ENCODE measurements around the gene FECH.
"Not testable (repeated sequence)": the region's sequence is repeated elsewhere in the genome, so short reads cannot be mapped to it uniquely, and the experiment has no call there.

Gene FECH

DNA sequence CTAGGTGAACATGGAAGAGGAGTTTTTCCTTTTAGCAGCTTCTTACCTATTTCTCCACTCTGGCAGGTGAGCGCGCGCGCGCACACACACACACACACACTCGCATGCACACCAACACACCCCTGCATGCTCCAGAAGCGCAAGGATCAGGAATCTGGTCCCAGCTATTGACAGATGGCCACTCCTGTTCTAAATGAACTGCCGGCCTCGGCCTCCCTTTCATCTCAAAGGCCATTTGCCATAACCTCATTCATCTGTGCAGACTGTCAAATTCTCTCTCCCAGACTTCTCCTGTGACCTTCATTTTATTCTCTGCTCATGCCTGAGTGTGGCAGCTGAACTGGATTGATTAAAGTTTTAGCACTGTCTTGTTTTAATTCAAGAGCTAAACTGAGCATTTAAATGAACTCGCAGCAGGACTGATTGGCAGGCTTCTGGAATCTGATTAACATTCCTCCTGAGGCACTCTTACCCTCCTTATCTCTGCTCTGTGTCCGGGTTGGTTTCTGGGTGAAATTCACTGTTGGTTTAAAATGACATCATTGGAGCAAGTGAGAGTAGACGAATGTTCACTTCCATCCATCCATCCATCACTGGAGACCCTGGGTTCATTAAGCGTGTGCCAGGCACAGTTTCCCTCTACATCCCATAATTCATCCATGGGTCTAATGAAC, 58.8 kb downstream of the FECH start:
- Mint-ChIP-seq H3K4me3 (no peak overlapping the region), H3K9me3 (no peaks in the 10 kb centered on the region), H3K27me3 (peaks cover under 1% of the 10 kb centered on the region), H3K27ac (no peak overlapping the region), H3K36me3 (ENCODE audit: low read depth) (no peaks in the 10 kb centered on the region), H3K4me1 (ENCODE audit: low read depth) (peaks cover 5% of the 10 kb centered on the region)

DNA sequence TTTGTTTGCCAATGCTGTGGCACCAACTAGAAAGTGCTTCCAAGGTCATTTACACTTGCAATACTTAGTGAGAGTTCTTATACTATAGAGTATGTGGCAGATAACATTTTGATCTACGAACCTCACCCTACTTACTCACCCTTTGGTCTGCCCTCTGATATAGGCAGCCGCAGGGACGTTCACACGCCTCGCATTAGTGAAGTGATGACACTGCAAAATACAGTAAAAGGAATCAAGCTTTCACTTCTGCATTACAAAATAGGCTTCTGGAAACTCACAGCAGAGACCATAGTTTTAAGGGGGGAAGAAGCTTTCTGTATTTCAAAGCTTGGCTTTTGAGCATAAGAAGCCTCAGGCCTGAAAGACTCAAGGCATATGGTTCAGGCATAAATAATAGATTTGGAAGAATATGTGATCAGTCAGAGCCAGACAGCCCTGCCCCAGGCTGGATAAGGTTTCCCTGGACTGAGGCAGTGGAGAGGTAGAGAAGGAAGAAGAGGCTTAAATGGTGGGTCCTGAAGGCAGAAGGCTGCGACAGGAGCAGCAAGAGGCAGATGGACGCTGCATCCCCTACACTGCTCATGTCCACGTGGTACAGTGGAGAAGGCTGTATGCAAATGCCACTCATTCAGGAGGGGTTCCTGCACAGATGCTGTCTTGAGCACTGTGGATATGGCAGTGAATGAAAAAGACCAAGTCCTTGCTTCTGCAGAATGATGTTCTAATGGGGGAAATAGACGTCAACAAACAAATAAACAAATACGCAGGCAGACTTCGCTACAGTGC, 63.1 kb downstream of the FECH start:
- Mint-ChIP-seq H3K4me3 (no peak overlapping the region), H3K4me1 (ENCODE audit: low read depth) (peaks cover 5% of the 10 kb centered on the region), H3K27me3 (peaks cover 11% of the 10 kb centered on the region), H3K27ac (no peak overlapping the region), H3K36me3 (ENCODE audit: low read depth) (no peaks in the 10 kb centered on the region), H3K9me3 (no peaks in the 10 kb centered on the region)

DNA sequence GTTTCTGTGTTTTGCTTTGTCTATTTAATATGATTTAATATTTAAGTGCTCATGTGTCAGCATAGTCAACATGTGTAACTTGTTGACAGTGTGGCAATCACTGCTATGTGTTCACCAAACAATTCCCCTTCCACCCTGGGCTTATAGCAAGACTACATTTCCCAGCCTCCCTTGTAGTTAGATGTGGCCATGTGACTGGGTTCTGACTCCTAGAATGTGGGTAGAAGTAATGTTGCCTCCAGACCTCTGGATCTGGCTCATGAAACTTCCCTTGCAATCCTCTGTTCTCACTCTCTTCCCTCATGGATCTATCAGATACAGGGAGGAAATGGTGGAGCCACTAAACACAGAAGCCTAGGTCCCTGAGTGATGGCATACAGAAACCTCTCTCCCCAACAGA, 64.2 kb downstream of the FECH start:
- H3K4me3 Mint-ChIP-seq; H3K27ac Mint-ChIP-seq; H3K4me1 Mint-ChIP-seq (ENCODE audit: low read depth); H3K36me3 Mint-ChIP-seq (ENCODE audit: low read depth); H3K9me3 Mint-ChIP-seq: not testable (repeated sequence)
- H3K27me3 Mint-ChIP-seq: peaks cover 13% of the 10 kb centered on the region

DNA sequence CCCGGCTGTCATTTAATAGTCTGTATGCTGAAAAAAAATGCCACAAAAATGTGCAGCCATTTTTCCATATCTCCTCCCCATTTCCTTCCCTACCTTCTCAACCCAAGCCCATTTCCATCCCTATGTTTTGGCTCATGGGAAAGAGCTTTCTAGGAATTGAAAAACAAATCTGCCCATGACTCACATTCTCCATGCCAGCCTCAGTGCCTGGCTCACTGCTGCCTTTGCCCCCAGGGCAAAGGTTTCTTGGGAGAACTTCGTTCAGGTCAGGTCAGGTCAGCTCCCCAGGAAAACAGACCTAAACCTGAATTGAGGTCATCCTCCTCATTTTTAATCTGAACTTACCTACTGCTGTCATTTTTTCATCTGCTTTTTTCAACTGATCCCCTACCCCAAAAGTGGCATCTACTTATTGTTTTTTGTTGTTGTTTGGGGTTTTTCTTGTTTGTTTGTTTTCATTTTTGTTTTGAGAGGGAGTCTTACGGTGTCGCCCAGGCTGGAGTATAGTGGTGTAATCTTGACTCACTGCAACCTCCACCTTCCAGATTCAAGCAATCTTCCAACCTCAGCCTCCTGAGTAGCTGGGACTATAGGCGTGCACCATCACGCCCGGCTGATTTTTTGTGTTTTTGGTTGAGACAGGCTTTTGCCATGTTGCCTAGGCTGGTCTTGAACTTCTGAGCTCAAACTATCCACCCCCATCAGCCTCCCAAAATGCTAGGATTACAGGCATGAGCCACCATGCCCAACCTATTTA, 66.7 kb downstream of the FECH start:
- no peaks in the 10 kb centered on the region for H3K9me3 Mint-ChIP-seq
- H3K4me1 Mint-ChIP-seq (ENCODE audit: low read depth): peaks cover 5% of the 10 kb centered on the region
- no peak overlapping the region for H3K27ac Mint-ChIP-seq
- H3K36me3 Mint-ChIP-seq (ENCODE audit: low read depth): no peaks in the 10 kb centered on the region
- no peak overlapping the region for H3K4me3 Mint-ChIP-seq
- H3K27me3 Mint-ChIP-seq: peaks cover 20% of the 10 kb centered on the region

DNA sequence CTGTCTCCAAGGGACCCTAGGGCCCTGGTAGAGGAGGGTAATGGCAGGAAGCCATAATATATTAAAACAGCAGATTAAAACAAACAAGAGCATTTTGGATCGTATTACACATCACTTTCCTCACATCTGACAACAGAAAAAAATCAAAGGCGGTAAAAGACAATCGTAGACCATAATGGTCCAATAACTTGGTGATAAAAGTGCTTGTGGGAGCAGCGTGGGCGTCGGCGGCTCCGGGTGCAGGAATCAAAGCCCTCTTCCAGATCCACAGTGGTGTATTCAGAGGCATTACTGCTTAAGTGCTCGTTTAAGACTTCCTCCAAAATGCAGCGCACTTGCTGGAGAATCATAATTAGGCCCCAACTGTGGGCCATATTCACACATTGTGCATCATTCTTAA, 68.0 kb downstream of the FECH start:
- Mint-ChIP-seq H3K36me3 (ENCODE audit: low read depth) (no peaks in the 10 kb centered on the region), H3K27ac (no peak overlapping the region), H3K9me3 (peaks cover 3% of the 10 kb centered on the region), H3K4me1 (ENCODE audit: low read depth) (peaks cover 5% of the 10 kb centered on the region), H3K27me3 (peaks cover 20% of the 10 kb centered on the region), H3K4me3 (no peak overlapping the region)

DNA sequence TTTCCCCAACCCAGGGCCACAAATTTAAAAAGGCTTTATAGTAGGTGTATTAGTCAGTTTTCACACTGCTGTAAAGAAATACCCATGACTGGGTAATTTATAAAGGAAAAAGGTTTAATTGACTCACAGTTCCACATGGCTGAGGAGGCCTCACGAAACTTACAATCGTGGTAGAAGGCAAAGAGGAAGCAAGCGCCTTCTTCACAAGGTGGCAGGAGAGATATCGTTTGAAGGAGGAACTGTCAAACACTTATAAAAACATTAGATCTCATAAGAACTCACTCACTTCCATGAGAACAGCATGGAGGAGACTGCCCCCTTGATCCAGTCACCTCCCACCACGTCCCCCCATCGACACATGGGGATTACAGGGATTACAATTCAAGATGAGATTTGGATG, 70.4 kb downstream of the FECH start:
- no peaks in the 10 kb centered on the region for H3K4me1 Mint-ChIP-seq (ENCODE audit: low read depth)
- H3K27ac Mint-ChIP-seq: no peak overlapping the region
- H3K36me3 Mint-ChIP-seq (ENCODE audit: low read depth): no peaks in the 10 kb centered on the region
- H3K9me3 Mint-ChIP-seq: peaks cover 3% of the 10 kb centered on the region
- H3K27me3 Mint-ChIP-seq: peaks cover 23% of the 10 kb centered on the region
- H3K4me3 Mint-ChIP-seq: no peak overlapping the region

DNA sequence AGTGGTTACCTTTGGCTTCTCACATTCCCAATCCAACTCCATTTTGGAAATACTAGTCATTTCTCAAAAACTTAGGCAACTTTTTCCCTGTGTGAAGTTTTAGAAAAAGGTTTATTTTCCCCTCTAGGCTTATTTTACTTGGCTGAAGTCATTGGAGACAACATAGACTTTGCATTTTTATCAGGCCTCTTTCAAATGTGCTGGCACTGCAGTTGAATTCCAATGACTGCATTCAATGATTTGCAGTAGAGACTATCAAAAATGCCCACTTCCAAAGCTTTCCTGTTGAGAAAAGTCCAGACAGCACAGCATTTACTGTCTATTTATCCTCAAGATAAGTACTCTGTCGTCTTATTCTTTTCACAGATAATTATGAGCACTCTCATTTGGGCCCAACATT, 81.3 kb downstream of the FECH start:
- no peaks in the 10 kb centered on the region for H3K36me3 Mint-ChIP-seq (ENCODE audit: low read depth)
- H3K4me1 Mint-ChIP-seq (ENCODE audit: low read depth): no peaks in the 10 kb centered on the region
- H3K4me3 Mint-ChIP-seq: no peak overlapping the region
- H3K27ac Mint-ChIP-seq: no peak overlapping the region
- no peaks in the 10 kb centered on the region for H3K9me3 Mint-ChIP-seq
- peaks cover 40% of the 10 kb centered on the region for H3K27me3 Mint-ChIP-seq

DNA sequence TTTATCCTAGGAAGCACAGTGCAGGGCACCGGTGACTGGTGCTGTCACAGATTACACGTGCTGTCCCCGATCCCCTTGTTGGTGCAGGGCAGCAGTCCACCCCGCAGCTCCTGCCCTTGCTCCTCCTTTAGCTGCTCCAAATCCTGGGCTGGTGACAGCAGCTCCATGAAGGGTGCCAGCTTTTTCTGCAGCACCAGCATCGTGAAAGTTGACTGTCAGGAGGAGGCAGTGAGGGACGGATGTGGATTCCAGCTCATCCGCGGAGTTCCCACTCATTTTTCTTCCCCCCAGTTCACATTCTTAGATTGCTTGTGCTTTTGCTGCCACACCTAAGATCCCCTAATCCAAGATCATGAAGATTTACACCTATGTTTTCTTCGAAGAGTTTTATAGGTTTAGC, 83.9 kb downstream of the FECH start:
- Mint-ChIP-seq H3K27ac (no peak overlapping the region), H3K27me3 (peaks cover 26% of the 10 kb centered on the region), H3K4me1 (ENCODE audit: low read depth) (no peaks in the 10 kb centered on the region), H3K36me3 (ENCODE audit: low read depth) (no peaks in the 10 kb centered on the region), H3K4me3 (no peak overlapping the region), H3K9me3 (no peaks in the 10 kb centered on the region)

DNA sequence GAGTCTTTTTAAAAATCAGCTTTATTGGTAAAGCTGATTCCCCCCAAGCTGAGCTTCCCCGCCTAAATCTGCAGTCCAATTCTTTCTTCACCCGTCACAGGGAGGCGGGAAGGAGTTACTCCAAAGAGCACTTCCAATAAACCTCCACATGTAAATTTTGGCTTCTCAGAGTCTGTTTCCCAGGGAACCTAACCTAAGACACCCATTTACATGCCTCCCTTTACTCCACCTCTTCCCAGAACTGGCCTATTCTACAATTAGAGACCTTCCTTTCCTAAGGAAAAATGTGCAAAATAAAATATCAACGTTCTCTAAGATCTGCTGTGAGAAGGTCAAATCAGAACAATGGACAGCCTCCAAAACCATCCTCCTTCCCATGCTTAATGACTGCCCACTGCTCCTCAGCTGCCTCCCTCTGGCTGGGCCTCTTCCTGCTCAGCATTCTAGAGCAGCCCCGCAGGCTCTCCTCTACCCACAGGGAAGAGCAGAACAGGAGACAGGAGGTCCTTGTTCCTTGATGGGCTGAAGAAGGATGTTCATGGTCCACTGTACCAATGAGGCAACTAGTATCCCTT, 87.7 kb downstream of the FECH start:
- Mint-ChIP-seq H3K9me3 (peaks cover 3% of the 10 kb centered on the region), H3K4me1 (ENCODE audit: low read depth) (no peaks in the 10 kb centered on the region)

More for the DNA sequence above, 87.7 kb downstream of the FECH start:
- H3K27ac Mint-ChIP-seq: no peak overlapping the region
- no peak overlapping the region for H3K4me3 Mint-ChIP-seq
- no peaks in the 10 kb centered on the region for H3K36me3 Mint-ChIP-seq (ENCODE audit: low read depth)
- H3K27me3 Mint-ChIP-seq: peaks cover 11% of the 10 kb centered on the region
